NCI-H1105 (cell line): ENCODE data around the gene PRR23B.
"Not testable (repeated sequence)": the region's sequence is repeated elsewhere in the genome, so short reads cannot be mapped to it uniquely, and the experiment has no call there.

Experiments used
- DNase-seq: peaks from one replicate; lab custom pipeline; 2025; lab: John Stamatoyannopoulos, UW

Gene PRR23B

GRCh38 chr3:139020868-139021234, at the start of gene PRR23B:
Gene PRR23B (minus strand): TSS chr3:139020926. CDS start chr3:139020661, 265 bp downstream.
- DNase-seq: no peak

GRCh38 chr3:139062918-139063317, 42.2 kb upstream of the PRR23B start:
- DNase-seq: no peak

- no peak for DNase-seq
Measured at GRCh38 chr3:139052802-139053600, 32.3 kb upstream of the PRR23B start.

- DNase-seq: no peak
Measured at GRCh38 chr3:139044366-139045210, 23.9 kb upstream of the PRR23B start, which contains the start of gene PRR23C. Gene PRR23C (minus strand): TSS chr3:139044892. CDS start chr3:139044620, 272 bp downstream.

- DNase-seq: no peak
Measured at GRCh38 chr3:139043554-139044365, 23.0 kb upstream of the PRR23B start.

- no peak for DNase-seq
Measured at GRCh38 chr3:139037478-139037877, 16.8 kb upstream of the PRR23B start.

GRCh38 chr3:139032326-139033002, 11.7 kb upstream of the PRR23B start:
- no peak for DNase-seq

GRCh38 chr3:139030576-139030975, 9.8 kb upstream of the PRR23B start:
- DNase-seq: not testable (repeated sequence)

GRCh38 chr3:139024968-139025367, 4.2 kb upstream of the PRR23B start:
- no peak for DNase-seq

- no peak for DNase-seq
Measured at GRCh38 chr3:139020036-139020867, 474 bp downstream of the PRR23B start.

GRCh38 chr3:139016430-139017048, 4.2 kb downstream of the PRR23B start:
- peak; percentile 11 for DNase-seq

- no peak for DNase-seq
Measured at GRCh38 chr3:139006051-139006716, 14.5 kb downstream of the PRR23B start, which contains the start of gene PRR23A. Gene PRR23A (minus strand): TSS chr3:139006268. CDS start chr3:139006268, 0 bp downstream.

GRCh38 chr3:139005356-139005993, 15.3 kb downstream of the PRR23B start:
- DNase-seq: no peak

- no peak for DNase-seq
Measured at GRCh38 chr3:138995706-138996105, 25.0 kb downstream of the PRR23B start.

GRCh38 chr3:138987181-138987580, 33.5 kb downstream of the PRR23B start:
- no peak for DNase-seq

- DNase-seq: no peak
Measured at GRCh38 chr3:138985932-138986331, 34.8 kb downstream of the PRR23B start.

- no peak for DNase-seq
Measured at GRCh38 chr3:138984816-138985215, 35.9 kb downstream of the PRR23B start.

- no peak for DNase-seq
Measured at GRCh38 chr3:138976047-138976446, 44.7 kb downstream of the PRR23B start.

- no peak for DNase-seq
Measured at GRCh38 chr3:138975351-138975750, 45.4 kb downstream of the PRR23B start.
